GM23338 (cell line): ENCODE measurements around the gene HES7. TPM values are rescaled to one million over a fixed set of nuclear protein-coding genes. Genes with fewer than 3 reads are reported as not detected.

Experiments used
- ATAC-seq: fragments of 200-7000 bp; cut with Tn5 transposase; 3 replicates; pipeline ENCODE4 v1.9.1; 2020
- DNase-seq: peaks from one replicate; pipeline ENCODE4 v3.0.0-alpha.2; 2015; ENCODE audit warnings: low spot score
- H2AFZ ChIP-seq: fragments of 200-600 bp; sonication (generic); 2 replicates; pipeline ENCODE4 v1.8.0; 2016; ENCODE audit warnings: antibody characterized with exemption, mild to moderate bottlenecking, moderate library complexity
- H3F3A ChIP-seq: fragments of 200-600 bp; sonication (generic); replicated peaks from 2 replicates; pipeline ENCODE4 v1.8.0; 2017; ENCODE audit warnings: antibody characterized with exemption, mixed run types, low read depth
- H3K27ac ChIP-seq: fragments of 200-600 bp; sonication (generic); 2 replicates; pipeline ENCODE4 v1.6.1; 2016; ENCODE audit warnings: low read depth
- H3K27me3 ChIP-seq: fragments of 200-600 bp; sonication (generic); 2 replicates; pipeline ENCODE4 v1.8.0; 2016; ENCODE audit warnings: mild to moderate bottlenecking, mixed run types, moderate library complexity; ENCODE audit not compliant: insufficient read depth
- H3K36me3 ChIP-seq: fragments of 200-600 bp; sonication (generic); 2 replicates; pipeline ENCODE4 v1.8.0; 2016; ENCODE audit warnings: mild to moderate bottlenecking; ENCODE audit not compliant: insufficient read depth
- H3K4me1 ChIP-seq: fragments of 200-600 bp; sonication (generic); 2 replicates; pipeline ENCODE4 v1.8.0; 2016; ENCODE audit warnings: mild to moderate bottlenecking, moderate library complexity; ENCODE audit not compliant: insufficient read depth
- H3K4me2 ChIP-seq: fragments of 200-600 bp; sonication (generic); 2 replicates; pipeline ENCODE4 v1.7.1; 2017; ENCODE audit warnings: mixed run types
- H3K4me3 ChIP-seq: fragments of 200-600 bp; sonication (generic); 2 replicates; pipeline ENCODE4 v1.6.1; 2016; ENCODE audit warnings: mixed run types
- H3K79me2 ChIP-seq: fragments of 200-600 bp; sonication (generic); replicated peaks from 2 replicates; pipeline ENCODE4 v1.8.0; 2017; ENCODE audit warnings: mild to moderate bottlenecking; ENCODE audit not compliant: insufficient read depth
- H3K9me2 ChIP-seq: fragments of 200-600 bp; sonication (generic); 2 replicates; pipeline ENCODE4 v1.8.0; 2017; ENCODE audit not compliant: insufficient read depth
- H4K20me1 ChIP-seq: fragments of 200-600 bp; sonication (generic); replicated peaks from 2 replicates; pipeline ENCODE4 v1.8.0; 2017; ENCODE audit warnings: mild to moderate bottlenecking; ENCODE audit not compliant: insufficient read depth
- H3K27ac Mint-ChIP-seq: 2 replicates; pipeline ENCODE4 v1.8.0; 2020; ENCODE audit warnings: inconsistent platforms, mild to moderate bottlenecking, moderate library complexity, mixed read lengths
- H3K27me3 Mint-ChIP-seq: 3 replicates; pipeline ENCODE4 v1.8.0; 2022; ENCODE audit warnings: low read depth, mild to moderate bottlenecking, moderate library complexity, mixed read lengths, inconsistent platforms; ENCODE audit not compliant: insufficient read depth, poor library complexity
- H3K36me3 Mint-ChIP-seq: 3 replicates; pipeline ENCODE4 v1.8.0; 2021; ENCODE audit warnings: low read depth, mild to moderate bottlenecking, inconsistent platforms, moderate library complexity, mixed read lengths
- H3K4me1 Mint-ChIP-seq: 3 replicates; pipeline ENCODE4 v1.8.0; 2020; ENCODE audit warnings: mild to moderate bottlenecking, inconsistent platforms, mixed read lengths
- H3K4me3 Mint-ChIP-seq: 3 replicates; pipeline ENCODE4 v1.8.0; 2021; ENCODE audit warnings: moderate library complexity, mild to moderate bottlenecking, inconsistent platforms, mixed read lengths
- H3K9me3 Mint-ChIP-seq: 3 replicates; pipeline ENCODE4 v1.8.0; 2020; ENCODE audit warnings: moderate library complexity, mild to moderate bottlenecking, inconsistent platforms, mixed read lengths
- CREB1 ChIP-seq: fragments of 250-450 bp; sonication (Bioruptor Pico); IDR thresholded peaks from 2 replicates; pipeline ENCODE4 v1.5.0; 2020; ENCODE audit warnings: low read depth, mild to moderate bottlenecking, moderate library complexity
- ETS1 ChIP-seq: IDR thresholded peaks from 2 replicates; pipeline ENCODE4 v1.6.1; 2016; ENCODE audit warnings: antibody characterized with exemption
- EZH2 ChIP-seq: fragments of 200-600 bp; sonication (generic); IDR thresholded peaks from one replicate; pipeline ENCODE4 v1.8.0; 2017; ENCODE audit warnings: antibody characterized with exemption, mild to moderate bottlenecking, low read depth; ENCODE audit not compliant: unreplicated experiment
- EZH2phosphoT487 ChIP-seq: fragments of 200-600 bp; sonication (generic); IDR thresholded peaks from one replicate; pipeline ENCODE4 v1.8.1; 2018; ENCODE audit warnings: antibody characterized with exemption; ENCODE audit not compliant: unreplicated experiment
- JUNB ChIP-seq: IDR thresholded peaks from one replicate; pipeline ENCODE4 v1.6.1; 2016; ENCODE audit warnings: antibody characterized with exemption; ENCODE audit not compliant: unreplicated experiment
- NANOG ChIP-seq: IDR thresholded peaks from 2 replicates; pipeline ENCODE4 v1.6.1; 2016; ENCODE audit warnings: antibody characterized with exemption, borderline replicate concordance
- POLR2AphosphoS5 ChIP-seq: IDR thresholded peaks from 2 replicates; pipeline ENCODE4 v1.6.1; 2016; ENCODE audit warnings: antibody characterized with exemption, low read depth
- STAT1 ChIP-seq: IDR thresholded peaks from one replicate; pipeline ENCODE4 v1.6.1; 2016; ENCODE audit warnings: antibody characterized with exemption; ENCODE audit not compliant: unreplicated experiment
- ZNF114 ChIP-seq: fragments of 250-450 bp; sonication (Bioruptor Pico); IDR thresholded peaks from 2 replicates; pipeline ENCODE4 v1.5.0; 2020; ENCODE audit warnings: mild to moderate bottlenecking, moderate library complexity
- ZNF331 ChIP-seq: fragments of 250-450 bp; sonication (Bioruptor Pico); IDR thresholded peaks from 2 replicates; pipeline ENCODE4 v1.5.0; 2020; ENCODE audit warnings: low read depth, mild to moderate bottlenecking, moderate library complexity
- ZNF462 ChIP-seq: fragments of 250-450 bp; sonication (Bioruptor Pico); IDR thresholded peaks from 2 replicates; pipeline ENCODE4 v1.5.0; 2020; ENCODE audit warnings: mild to moderate bottlenecking, moderate library complexity
- polyA plus RNA-seq: library from polyadenylated mRNA; unstranded; fragments of >200 nt; fragmentation: Nextera tagmentation; extraction: Ambion mirVana; gene quantifications from 2 replicates; pipeline ENCODE4 v1.2.1, GENCODE V29; 2016
- total RNA-seq: library from RNA; depleted of rRNA; stranded (reverse); fragments of >200 nt; shearing (Covaris generic); gene quantifications from 2 replicates; pipeline ENCODE4 v1.2.3, GENCODE V29; 2014
- TF ChIP-seq, protein P1 (sequence below), 2 experiments: fragments of 200-600 bp in 1 of 2; sonication (generic) in 1 of 2; conservative IDR thresholded peaks; 2 replicates each; pipeline versions ENCODE4 v1.5.1 to v1.6.1; 2016 to 2017; ENCODE audit warnings: antibody characterized with exemption in 2 of 2, low read depth in 2 of 2, mild to moderate bottlenecking in 2 of 2, moderate library complexity in 1 of 2
- TF ChIP-seq, protein P2 (sequence below): IDR thresholded peaks from one replicate; pipeline ENCODE4 v1.6.1; 2018; ENCODE audit warnings: antibody characterized with exemption; ENCODE audit not compliant: unreplicated experiment

HES7 gene
- total and polyA plus RNA-seq, 2 experiments from 2014 or later = 0.14 TPM; not detected in 1

DNA sequence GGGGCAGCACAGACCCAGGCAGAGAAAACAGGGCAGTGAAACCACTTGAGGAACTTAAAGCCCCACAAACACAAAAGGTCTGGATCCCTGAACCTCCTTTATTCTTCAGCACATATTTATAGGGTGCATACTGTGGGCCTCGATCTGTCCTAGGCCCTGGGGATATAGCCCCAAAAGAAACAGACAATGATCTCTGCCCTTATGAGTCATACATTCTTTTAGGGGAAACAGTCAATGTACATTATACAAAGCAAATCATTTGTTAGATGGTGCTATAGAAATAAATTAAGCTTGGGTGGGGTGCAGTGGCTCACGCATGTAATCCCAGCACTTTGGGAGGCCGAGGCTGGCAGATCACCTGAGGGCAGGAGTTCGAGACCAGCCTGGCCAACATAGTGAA is 10.0 kb upstream of the HES7 start:
- H3K4me2 ChIP-seq = peak overlapping the region; percentile 66
- H4K20me1 ChIP-seq = no peaks in the 10 kb centered on the region
- peak overlapping the region; percentile 35 for H3K4me3 ChIP-seq
- Mint-ChIP-seq H3K4me3 (peak overlapping the region; percentile 34; the same call in 2 of the 3 replicates), H3K36me3 (no peaks in the 10 kb centered on the region), H3K27ac (no peak overlapping the region; the same call in 1 of the 2 replicates), H3K9me3 (no peaks in the 10 kb centered on the region; the same call in 2 of the 3 replicates), H3K27me3 (peaks cover 25% of the 10 kb centered on the region), H3K4me1 (peaks cover 13% of the 10 kb centered on the region)
- H3K79me2 ChIP-seq = no peaks in the 10 kb centered on the region
- H3K9me2 ChIP-seq = no peaks in the 10 kb centered on the region
- H3K27ac ChIP-seq = no peak overlapping the region
- peaks cover 19% of the 10 kb centered on the region for H3F3A ChIP-seq
- peaks cover 47% of the 10 kb centered on the region for H3K27me3 ChIP-seq
- DNase-seq (no peak), ATAC-seq (no peak)
- H3K4me1 ChIP-seq = peaks cover 21% of the 10 kb centered on the region
- no peak for TF ChIP-seq ZNF331 (CRISPR knock-in tag)
- TF ChIP-seq JUNB = no peak
- no peak for TF ChIP-seq POLR2AphosphoS5
- no peak for TF ChIP-seq NANOG
- TF ChIP-seq, protein P1, sequence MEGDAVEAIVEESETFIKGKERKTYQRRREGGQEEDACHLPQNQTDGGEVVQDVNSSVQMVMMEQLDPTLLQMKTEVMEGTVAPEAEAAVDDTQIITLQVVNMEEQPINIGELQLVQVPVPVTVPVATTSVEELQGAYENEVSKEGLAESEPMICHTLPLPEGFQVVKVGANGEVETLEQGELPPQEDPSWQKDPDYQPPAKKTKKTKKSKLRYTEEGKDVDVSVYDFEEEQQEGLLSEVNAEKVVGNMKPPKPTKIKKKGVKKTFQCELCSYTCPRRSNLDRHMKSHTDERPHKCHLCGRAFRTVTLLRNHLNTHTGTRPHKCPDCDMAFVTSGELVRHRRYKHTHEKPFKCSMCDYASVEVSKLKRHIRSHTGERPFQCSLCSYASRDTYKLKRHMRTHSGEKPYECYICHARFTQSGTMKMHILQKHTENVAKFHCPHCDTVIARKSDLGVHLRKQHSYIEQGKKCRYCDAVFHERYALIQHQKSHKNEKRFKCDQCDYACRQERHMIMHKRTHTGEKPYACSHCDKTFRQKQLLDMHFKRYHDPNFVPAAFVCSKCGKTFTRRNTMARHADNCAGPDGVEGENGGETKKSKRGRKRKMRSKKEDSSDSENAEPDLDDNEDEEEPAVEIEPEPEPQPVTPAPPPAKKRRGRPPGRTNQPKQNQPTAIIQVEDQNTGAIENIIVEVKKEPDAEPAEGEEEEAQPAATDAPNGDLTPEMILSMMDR (conservative IDR thresholded peaks at IDR 0.05; ENCODE audit: low read depth in 2 of 2) = no peak
- no peak for TF ChIP-seq ZNF462 (CRISPR knock-in tag)
- no peak for TF ChIP-seq ETS1
- TF ChIP-seq, protein P2, sequence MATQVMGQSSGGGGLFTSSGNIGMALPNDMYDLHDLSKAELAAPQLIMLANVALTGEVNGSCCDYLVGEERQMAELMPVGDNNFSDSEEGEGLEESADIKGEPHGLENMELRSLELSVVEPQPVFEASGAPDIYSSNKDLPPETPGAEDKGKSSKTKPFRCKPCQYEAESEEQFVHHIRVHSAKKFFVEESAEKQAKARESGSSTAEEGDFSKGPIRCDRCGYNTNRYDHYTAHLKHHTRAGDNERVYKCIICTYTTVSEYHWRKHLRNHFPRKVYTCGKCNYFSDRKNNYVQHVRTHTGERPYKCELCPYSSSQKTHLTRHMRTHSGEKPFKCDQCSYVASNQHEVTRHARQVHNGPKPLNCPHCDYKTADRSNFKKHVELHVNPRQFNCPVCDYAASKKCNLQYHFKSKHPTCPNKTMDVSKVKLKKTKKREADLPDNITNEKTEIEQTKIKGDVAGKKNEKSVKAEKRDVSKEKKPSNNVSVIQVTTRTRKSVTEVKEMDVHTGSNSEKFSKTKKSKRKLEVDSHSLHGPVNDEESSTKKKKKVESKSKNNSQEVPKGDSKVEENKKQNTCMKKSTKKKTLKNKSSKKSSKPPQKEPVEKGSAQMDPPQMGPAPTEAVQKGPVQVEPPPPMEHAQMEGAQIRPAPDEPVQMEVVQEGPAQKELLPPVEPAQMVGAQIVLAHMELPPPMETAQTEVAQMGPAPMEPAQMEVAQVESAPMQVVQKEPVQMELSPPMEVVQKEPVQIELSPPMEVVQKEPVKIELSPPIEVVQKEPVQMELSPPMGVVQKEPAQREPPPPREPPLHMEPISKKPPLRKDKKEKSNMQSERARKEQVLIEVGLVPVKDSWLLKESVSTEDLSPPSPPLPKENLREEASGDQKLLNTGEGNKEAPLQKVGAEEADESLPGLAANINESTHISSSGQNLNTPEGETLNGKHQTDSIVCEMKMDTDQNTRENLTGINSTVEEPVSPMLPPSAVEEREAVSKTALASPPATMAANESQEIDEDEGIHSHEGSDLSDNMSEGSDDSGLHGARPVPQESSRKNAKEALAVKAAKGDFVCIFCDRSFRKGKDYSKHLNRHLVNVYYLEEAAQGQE = no peak
- TF ChIP-seq EZH2 = no peak
- TF ChIP-seq CREB1 (CRISPR knock-in tag) = no peak
- TF ChIP-seq EZH2phosphoT487 = no peak
- no peak for TF ChIP-seq STAT1
- TF ChIP-seq ZNF114 (CRISPR knock-in tag) = no peak
- H2AFZ ChIP-seq = peak overlapping the region; percentile 86
- H3K36me3 ChIP-seq = no peaks in the 10 kb centered on the region
